Neuronal stem cell (in vitro differentiated cells): Measurements from ENCODE around the gene ADGRF5.

ENCODE experiments used
- DNase-seq: peaks from one replicate; pipeline ENCODE4 v3.0.0-alpha.2; 2013; ENCODE audit warnings: low spot score
- H2AFZ ChIP-seq: one replicate; pipeline ENCODE4 v1.6.1; 2013; ENCODE audit warnings: mild to moderate bottlenecking, low read length, inconsistent platforms
- H2AK5ac ChIP-seq: 2 replicates; pipeline ENCODE4 v1.6.1; 2013; ENCODE audit warnings: low read depth, mild to moderate bottlenecking, inconsistent platforms, low read length, moderate library complexity, mixed read lengths
- H2BK120ac ChIP-seq: 2 replicates; pipeline ENCODE4 v1.6.1; 2013; ENCODE audit warnings: low read depth, mild to moderate bottlenecking, inconsistent platforms, low read length, moderate library complexity, mixed read lengths
- H2BK12ac ChIP-seq: one replicate; pipeline ENCODE4 v1.6.1; 2013; ENCODE audit warnings: low read length, inconsistent platforms
- H2BK15ac ChIP-seq: 2 replicates; pipeline ENCODE4 v1.6.1; 2013; ENCODE audit warnings: mild to moderate bottlenecking, low read length, inconsistent platforms, mixed read lengths
- H2BK5ac ChIP-seq: one replicate; pipeline ENCODE4 v1.6.1; 2013; ENCODE audit warnings: inconsistent platforms, mild to moderate bottlenecking, low read length, moderate library complexity
- H3K14ac ChIP-seq: one replicate; pipeline ENCODE4 v1.6.1; 2013; ENCODE audit warnings: low read length, inconsistent platforms
- H3K18ac ChIP-seq: 2 replicates; pipeline ENCODE4 v1.6.1; 2013; ENCODE audit warnings: low read length, inconsistent platforms
- H3K23ac ChIP-seq: 2 replicates; pipeline ENCODE4 v1.6.1; 2013; ENCODE audit warnings: low read depth, mild to moderate bottlenecking, mixed read lengths, low read length, inconsistent platforms; ENCODE audit not compliant: poor library complexity
- H3K27ac ChIP-seq: replicated peaks from 3 replicates; pipeline ENCODE4 v1.5.1; 2013; ENCODE audit warnings: low read length, inconsistent platforms
- H3K27me3 ChIP-seq, 3 experiments: 2 replicates each; pipeline ENCODE4 v1.6.1; 2013; ENCODE audit warnings: low read length in 3 of 3, mild to moderate bottlenecking in 2 of 3, inconsistent platforms in 1 of 3, low read depth in 1 of 3, mixed read lengths in 1 of 3, moderate library complexity in 1 of 3; ENCODE audit not compliant: control insufficient read depth in 3 of 3, insufficient read depth in 3 of 3
- H3K36me3 ChIP-seq, 2 donors: replicated peaks in 1 of 2; 2 replicates each; pipeline ENCODE4 v1.6.1; 2013; ENCODE audit warnings: low read length in 2 of 2; ENCODE audit not compliant: control insufficient read depth in 2 of 2, insufficient read depth in 2 of 2
- H3K4ac ChIP-seq: 2 replicates; pipeline ENCODE4 v1.6.1; 2013; ENCODE audit warnings: inconsistent platforms, mild to moderate bottlenecking, low read length, moderate library complexity
- H3K4me1 ChIP-seq, 2 donors: 1 replicate in 1 of 2; 2 replicates in 1 of 2; pipeline ENCODE4 v1.6.1; 2013; ENCODE audit warnings: low read length in 2 of 2, low read depth in 1 of 2; ENCODE audit not compliant: control insufficient read depth in 2 of 2, insufficient read depth in 1 of 2
- H3K4me2 ChIP-seq: one replicate; pipeline ENCODE4 v1.6.1; 2013; ENCODE audit warnings: mild to moderate bottlenecking, low read length, inconsistent platforms; ENCODE audit not compliant: insufficient read depth, poor library complexity, severe bottlenecking
- H3K4me3 ChIP-seq, 2 donors: 2 replicates each; pipeline ENCODE4 v1.5.1; 2013; ENCODE audit warnings: low read length in 2 of 2, mild to moderate bottlenecking in 2 of 2, inconsistent platforms in 1 of 2, moderate library complexity in 1 of 2
- H3K79me1 ChIP-seq: one replicate; pipeline ENCODE4 v1.6.1; 2013; ENCODE audit warnings: low read depth, mild to moderate bottlenecking, inconsistent platforms, low read length, moderate library complexity
- H3K9ac ChIP-seq: one replicate; pipeline ENCODE4 v1.6.1; 2013; ENCODE audit warnings: mild to moderate bottlenecking, low read depth, low read length, inconsistent platforms; ENCODE audit not compliant: poor library complexity
- H3K9me3 ChIP-seq, 2 donors: replicated peaks in 1 of 2; 2 replicates each; pipeline versions ENCODE3 to v1.6.1; 2013; ENCODE audit warnings: low read length in 2 of 2, mild to moderate bottlenecking in 2 of 2, inconsistent platforms in 1 of 2, low read depth in 1 of 2, mixed read lengths in 1 of 2, moderate library complexity in 1 of 2; ENCODE audit not compliant: control insufficient read depth in 2 of 2, insufficient read depth in 1 of 2
- H4K8ac ChIP-seq: one replicate; pipeline ENCODE4 v1.6.1; 2013; ENCODE audit warnings: low read depth, mild to moderate bottlenecking, inconsistent platforms, low read length, moderate library complexity
- H4K91ac ChIP-seq: one replicate; pipeline ENCODE4 v1.6.1; 2013; ENCODE audit warnings: low read length, low read depth, mild to moderate bottlenecking, inconsistent platforms; ENCODE audit not compliant: poor library complexity
- WGBS, 2 donors: extraction: QIAGEN DNeasy Blood & Tissue Kit; methylation state at CpG; one replicate each; pipeline ENCODE4 v1.1.7; 2013; ENCODE audit warnings: missing lambda C conversion rate in 2 of 2, mixed read lengths in 1 of 2; ENCODE audit not compliant: insufficient read length in 2 of 2, insufficient replicate concordance in 1 of 2; ENCODE audit errors: extremely low coverage in 2 of 2; 5-methylcytosine and 5-hydroxymethylcytosine counted together

The ADGRF5 gene

DNA sequence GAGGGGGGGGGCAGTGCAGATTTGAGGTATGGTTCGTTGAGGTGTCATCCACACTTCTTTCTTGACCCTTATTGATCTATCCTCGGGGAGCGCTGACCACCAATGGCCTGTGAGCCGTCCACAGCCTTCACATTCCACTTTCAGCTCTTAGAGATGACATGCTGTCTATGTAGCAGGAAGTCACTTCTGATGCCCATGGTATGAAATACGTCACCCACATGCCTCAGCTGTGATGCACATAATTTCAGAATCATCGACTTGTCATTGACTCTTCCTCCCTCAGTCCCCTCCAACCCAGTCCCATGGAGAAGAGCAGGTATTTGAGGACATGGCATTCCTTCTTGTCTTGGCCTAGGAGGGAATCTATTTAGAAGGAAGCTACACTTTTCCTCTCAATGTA lies 4.7 kb upstream of the ADGRF5 start:
- Histone ChIP-seq H2AK5ac (no peak overlapping the region), H4K91ac (no peak overlapping the region), H2BK15ac (no peak overlapping the region), H2BK12ac (no peak overlapping the region), H3K4me2 (no peak overlapping the region), H3K9ac (no peak overlapping the region), H2AFZ (no peak overlapping the region), H3K79me1 (no peaks in the 10 kb centered on the region), H3K14ac (no peak overlapping the region), H3K18ac (no peak overlapping the region), H3K36me3 (no peaks in the 10 kb centered on the region), H3K9me3 (no peaks in the 10 kb centered on the region), H3K23ac (no peak overlapping the region), H2BK120ac (no peak overlapping the region), H3K27me3 (no peaks in the 10 kb centered on the region), H3K4ac (no peak overlapping the region), H3K27ac (no peak overlapping the region), H3K4me3 (no peak overlapping the region), H2BK5ac (no peak overlapping the region), H4K8ac (no peak overlapping the region), H3K4me1 (no peaks in the 10 kb centered on the region)
- no peak for DNase-seq
- no CpG with 5 or more reads among the region's 6 CpGs for WGBS, 2 donors

DNA sequence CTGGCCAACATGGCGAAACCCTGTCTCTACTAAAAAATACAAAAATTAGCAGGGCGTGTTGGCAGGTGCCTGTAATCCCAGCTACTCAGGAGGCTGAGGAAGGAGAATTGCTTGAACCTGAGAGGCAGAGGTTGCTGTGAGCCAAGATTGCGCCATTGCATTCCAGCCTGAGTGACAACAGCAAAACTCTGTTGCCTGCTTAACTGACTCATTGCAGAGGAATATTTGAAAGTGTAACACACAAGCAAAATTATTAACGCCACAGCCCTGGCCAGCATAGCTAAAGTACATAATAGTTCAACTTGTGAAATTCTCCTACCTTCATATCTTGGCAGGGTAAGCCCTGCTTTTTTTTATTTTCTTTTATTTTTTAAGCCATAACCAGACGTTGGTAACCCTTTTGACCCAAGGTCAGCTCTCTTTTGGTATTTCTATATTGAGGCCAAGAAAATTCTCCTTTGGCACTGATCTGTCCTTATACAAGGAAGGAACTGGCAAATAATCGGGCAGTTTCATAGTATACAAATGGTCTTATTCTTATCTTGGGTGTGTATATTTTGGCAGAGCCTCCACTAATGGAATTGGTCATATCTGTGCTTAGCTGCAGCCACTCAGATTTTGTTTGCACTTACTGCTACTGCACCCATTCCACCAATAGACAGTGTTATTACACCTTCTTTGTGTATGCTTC lies 4.0 kb upstream of the ADGRF5 start:
- no peak overlapping the region for H3K4me3 ChIP-seq
- H3K27me3 ChIP-seq = no peaks in the 10 kb centered on the region
- no CpG with 5 or more reads among the region's 6 CpGs for WGBS, 2 donors
- H3K36me3 ChIP-seq = no peaks in the 10 kb centered on the region
- no peak overlapping the region for H3K4me2 ChIP-seq
- H2BK5ac ChIP-seq = no peak overlapping the region
- no peaks in the 10 kb centered on the region for H3K4me1 ChIP-seq
- H2AK5ac ChIP-seq = no peak overlapping the region
- H3K18ac ChIP-seq = no peak overlapping the region
- H2AFZ ChIP-seq = no peak overlapping the region
- H2BK120ac ChIP-seq = no peak overlapping the region
- H2BK15ac ChIP-seq = no peak overlapping the region
- H3K23ac ChIP-seq = no peak overlapping the region
- H4K8ac ChIP-seq = no peak overlapping the region
- H4K91ac ChIP-seq = no peak overlapping the region
- no peaks in the 10 kb centered on the region for H3K79me1 ChIP-seq
- H3K27ac ChIP-seq = no peak overlapping the region
- no peak overlapping the region for H3K9ac ChIP-seq
- no peaks in the 10 kb centered on the region for H3K9me3 ChIP-seq
- no peak overlapping the region for H3K14ac ChIP-seq
- no peak for DNase-seq
- H3K4ac ChIP-seq = no peak overlapping the region
- no peak overlapping the region for H2BK12ac ChIP-seq

DNA sequence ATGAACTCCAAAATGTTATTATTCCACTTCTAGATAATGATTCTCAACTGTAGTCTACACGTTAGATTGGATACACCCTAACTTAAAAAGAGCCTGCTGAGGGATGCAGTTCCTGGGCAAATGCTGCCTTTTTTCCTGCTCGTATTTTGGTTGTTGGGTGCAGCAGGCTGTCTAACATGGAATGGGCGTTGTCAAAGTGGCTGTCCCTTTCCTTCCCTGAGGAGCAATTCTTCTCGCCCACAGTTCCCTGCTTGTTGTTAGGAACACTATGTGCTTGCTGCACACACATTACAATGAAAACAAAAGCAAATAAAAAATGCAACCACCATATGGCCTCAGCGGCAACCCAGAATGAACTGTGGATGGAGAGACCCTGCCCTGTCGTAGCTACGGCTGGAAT lies 1.7 kb upstream of the ADGRF5 start:
- DNase-seq = no peak
- Histone ChIP-seq H4K91ac (no peak overlapping the region), H3K27ac (no peak overlapping the region), H4K8ac (no peak overlapping the region), H2BK120ac (no peak overlapping the region), H2BK5ac (no peak overlapping the region), H3K4me1 (no peaks in the 10 kb centered on the region), H2AK5ac (no peak overlapping the region), H3K9ac (no peak overlapping the region), H3K79me1 (no peaks in the 10 kb centered on the region), H3K27me3 (no peaks in the 10 kb centered on the region), H3K9me3 (no peaks in the 10 kb centered on the region), H3K4me2 (no peak overlapping the region), H3K18ac (no peak overlapping the region), H3K14ac (no peak overlapping the region), H2BK12ac (no peak overlapping the region), H2AFZ (no peak overlapping the region), H3K4ac (no peak overlapping the region), H3K36me3 (no peaks in the 10 kb centered on the region), H2BK15ac (no peak overlapping the region), H3K4me3 (no peak overlapping the region), H3K23ac (no peak overlapping the region)
- WGBS, 2 donors = no CpG with 5 or more reads among the region's 7 CpGs

DNA sequence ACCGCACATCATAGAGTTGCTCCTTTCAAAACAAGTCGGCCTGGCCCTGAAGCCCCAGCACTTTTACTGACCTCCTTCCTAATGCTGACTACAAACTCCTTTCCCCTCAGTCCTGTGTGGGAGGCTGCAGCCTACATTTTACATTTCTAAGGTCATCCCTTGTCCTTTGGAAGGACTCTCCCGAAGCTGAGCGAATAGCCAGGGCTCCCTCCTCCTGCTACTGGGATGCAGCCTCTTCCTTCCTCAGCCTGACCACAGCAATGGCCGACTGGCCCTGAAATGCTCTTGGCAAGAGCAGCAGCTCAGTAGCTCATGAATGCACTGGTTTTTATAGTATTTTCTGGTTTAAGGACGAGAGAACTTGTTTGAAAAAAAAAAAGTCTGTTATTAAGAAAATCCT lies 679 bp downstream of the ADGRF5 start:
- Histone ChIP-seq H3K27me3 (no peaks in the 10 kb centered on the region), H4K91ac (no peak overlapping the region), H2BK15ac (no peak overlapping the region), H3K27ac (no peak overlapping the region), H3K4ac (no peak overlapping the region), H3K14ac (no peak overlapping the region), H3K79me1 (no peaks in the 10 kb centered on the region), H3K9me3 (no peaks in the 10 kb centered on the region), H2AK5ac (no peak overlapping the region), H3K23ac (no peak overlapping the region), H2AFZ (no peak overlapping the region), H4K8ac (no peak overlapping the region), H2BK12ac (no peak overlapping the region), H2BK120ac (no peak overlapping the region), H3K4me2 (no peak overlapping the region), H2BK5ac (no peak overlapping the region), H3K4me3 (no peak overlapping the region), H3K18ac (peak overlapping the region; percentile 42), H3K9ac (no peak overlapping the region), H3K4me1 (no peaks in the 10 kb centered on the region), H3K36me3 (no peaks in the 10 kb centered on the region)
- no peak for DNase-seq
- no CpG with 5 or more reads among the region's 6 CpGs for WGBS, 2 donors
